Sigmoid colon (tissue), 4 donors: ENCODE data around the gene CKAP4.

Experiments
- EP300 ChIP-seq, 4 donors: sonication (generic); formaldehyde crosslinking; IDR thresholded peaks; one replicate each; pipeline ENCODE4 v1.6.1; 2017; ENCODE audit warnings: antibody characterized with exemption in 4 of 4
- POLR2A ChIP-seq, 2 donors: fragments of 450-650 bp; IDR thresholded peaks; one replicate each; pipeline ENCODE4 v1.6.1; 2016; ENCODE audit warnings: antibody characterized with exemption in 2 of 2, mild to moderate bottlenecking in 2 of 2, moderate library complexity in 2 of 2
- POLR2AphosphoS5 ChIP-seq, 4 donors: sonication (generic); formaldehyde crosslinking; IDR thresholded peaks; one replicate each; pipeline ENCODE4 v1.6.1; 2017; ENCODE audit warnings: antibody characterized with exemption in 4 of 4
- TF ChIP-seq, protein P1 (sequence below), 4 experiments: fragments of 450-650 bp in 3 of 4; fragments of 200-600 bp in 1 of 4; IDR thresholded peaks; one replicate each; pipeline ENCODE4 v1.5.1; 2016 to 2019; ENCODE audit warnings: antibody characterized with exemption in 4 of 4, mild to moderate bottlenecking in 3 of 4, moderate library complexity in 2 of 4

GRCh38 chr12:106255493-106255892 lies 7.7 kb upstream of the CKAP4 start:
- no peak for TF ChIP-seq POLR2A (IDR thresholded peaks at IDR 0.05)
- TF ChIP-seq, protein P1, sequence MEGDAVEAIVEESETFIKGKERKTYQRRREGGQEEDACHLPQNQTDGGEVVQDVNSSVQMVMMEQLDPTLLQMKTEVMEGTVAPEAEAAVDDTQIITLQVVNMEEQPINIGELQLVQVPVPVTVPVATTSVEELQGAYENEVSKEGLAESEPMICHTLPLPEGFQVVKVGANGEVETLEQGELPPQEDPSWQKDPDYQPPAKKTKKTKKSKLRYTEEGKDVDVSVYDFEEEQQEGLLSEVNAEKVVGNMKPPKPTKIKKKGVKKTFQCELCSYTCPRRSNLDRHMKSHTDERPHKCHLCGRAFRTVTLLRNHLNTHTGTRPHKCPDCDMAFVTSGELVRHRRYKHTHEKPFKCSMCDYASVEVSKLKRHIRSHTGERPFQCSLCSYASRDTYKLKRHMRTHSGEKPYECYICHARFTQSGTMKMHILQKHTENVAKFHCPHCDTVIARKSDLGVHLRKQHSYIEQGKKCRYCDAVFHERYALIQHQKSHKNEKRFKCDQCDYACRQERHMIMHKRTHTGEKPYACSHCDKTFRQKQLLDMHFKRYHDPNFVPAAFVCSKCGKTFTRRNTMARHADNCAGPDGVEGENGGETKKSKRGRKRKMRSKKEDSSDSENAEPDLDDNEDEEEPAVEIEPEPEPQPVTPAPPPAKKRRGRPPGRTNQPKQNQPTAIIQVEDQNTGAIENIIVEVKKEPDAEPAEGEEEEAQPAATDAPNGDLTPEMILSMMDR (IDR thresholded peaks at IDR 0.05): no peak
- TF ChIP-seq EP300 (IDR thresholded peaks at IDR 0.05): no peak
- no peak for TF ChIP-seq POLR2AphosphoS5 (IDR thresholded peaks at IDR 0.05)
